GM19397 (cell line): ENCODE measurements around the gene CA11.
"Not testable (repeated sequence)": the region's sequence is repeated elsewhere in the genome, so short reads cannot be mapped to it uniquely, and the experiment has no call there.

Source experiments
- ATAC-seq: cut with Tn5 transposase; IDR thresholded peaks from one replicate; pipeline ENCODE4 v1.9.1; 2021; ENCODE audit warnings: mild to moderate bottlenecking, moderate library complexity; ENCODE audit not compliant: unreplicated experiment

Gene CA11

GRCh38 chr19:48670699-48671445, 24.9 kb upstream of the CA11 start:
- no peak for ATAC-seq

GRCh38 chr19:48669903-48670668, 24.1 kb upstream of the CA11 start:
- ATAC-seq: no peak

GRCh38 chr19:48668761-48669160, 22.8 kb upstream of the CA11 start:
- ATAC-seq: no peak

DNA sequence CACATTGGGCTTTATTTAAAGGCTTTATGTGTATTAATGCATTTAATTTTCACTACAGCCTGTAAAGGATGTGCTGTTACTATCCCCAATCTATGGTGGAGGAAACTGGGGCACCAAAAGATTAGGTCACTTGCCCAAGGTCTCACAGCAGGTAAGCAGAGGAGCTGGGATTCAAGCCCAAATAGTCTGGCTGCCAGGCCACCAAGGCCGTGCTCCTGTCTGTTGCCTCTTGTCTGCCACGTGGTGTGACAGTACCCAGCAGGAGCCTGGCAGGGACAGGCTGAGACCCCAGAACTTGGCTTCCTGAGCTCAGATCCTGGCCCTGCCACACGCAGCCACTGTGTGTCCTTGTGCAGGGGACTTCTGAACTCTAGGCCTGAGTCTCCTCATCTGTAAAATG, 22.3 kb upstream of the CA11 start:
- no peak for ATAC-seq

- ATAC-seq: no peak
Observed at GRCh38 chr19:48665786-48666185, 19.8 kb upstream of the CA11 start.

DNA sequence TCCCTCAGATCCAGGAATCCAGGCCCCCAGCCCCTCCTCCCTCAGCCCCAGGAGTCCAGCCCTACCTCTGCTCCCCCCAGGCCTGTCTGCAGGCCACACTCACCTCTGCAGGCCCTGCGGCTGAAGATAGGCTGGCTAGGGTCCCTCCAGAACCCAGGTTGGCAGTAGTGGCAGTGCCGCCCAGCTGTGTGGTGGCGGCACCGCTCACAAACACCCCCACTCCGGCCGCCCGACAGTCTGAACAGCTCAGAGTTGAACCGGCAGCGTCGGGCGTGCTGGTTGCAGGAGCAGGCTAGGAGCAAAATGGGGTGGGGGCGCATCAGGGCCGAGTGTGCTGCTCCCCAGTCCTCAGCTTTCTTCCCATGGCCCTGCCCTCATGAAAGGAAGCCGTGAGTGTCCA, 18.5 kb upstream of the CA11 start:
- no peak for ATAC-seq

GRCh38 chr19:48663667-48664066, 17.7 kb upstream of the CA11 start:
- ATAC-seq: no peak

DNA sequence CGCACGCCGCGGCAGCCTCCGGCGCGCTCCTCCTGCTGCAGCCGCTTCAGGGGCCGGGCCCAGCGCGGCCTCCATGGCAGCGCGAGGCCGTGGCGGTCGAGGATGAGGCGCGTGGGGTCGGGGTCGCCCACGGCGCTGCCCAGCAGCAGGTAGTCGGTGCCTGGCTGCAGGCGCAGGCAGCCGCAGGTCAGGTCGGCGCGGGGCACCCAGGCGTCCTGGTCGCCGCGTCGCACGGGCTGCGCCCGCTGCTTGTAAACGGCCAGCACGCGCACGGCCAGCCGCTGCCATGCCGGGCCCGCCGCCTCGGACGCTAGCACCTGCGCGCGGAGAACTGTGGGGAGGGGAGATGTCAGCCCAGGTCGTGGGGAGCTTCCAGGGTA, 15.7 kb upstream of the CA11 start:
- no peak for ATAC-seq

GRCh38 chr19:48660852-48661710, 15.1 kb upstream of the CA11 start:
- peak; percentile 86 for ATAC-seq

DNA sequence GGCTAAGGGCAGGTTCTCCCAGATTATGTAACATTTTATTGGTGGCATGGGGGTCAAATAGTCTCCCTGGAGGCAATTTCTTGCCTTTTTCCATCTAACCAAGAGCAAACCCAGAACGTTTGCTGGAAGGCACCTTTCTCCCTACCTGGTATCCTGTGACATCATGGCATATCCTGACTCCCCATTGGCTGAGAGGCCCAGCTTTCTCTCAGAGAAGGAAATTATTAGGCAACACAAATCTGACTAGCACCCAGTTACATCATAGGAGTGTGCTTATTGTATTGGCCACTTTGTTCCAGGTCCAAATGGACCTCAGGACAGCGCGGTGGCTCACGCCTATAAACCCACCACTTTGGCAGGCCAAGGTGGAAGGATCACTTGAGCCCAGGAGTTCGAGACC, 13.8 kb upstream of the CA11 start:
- no peak for ATAC-seq

DNA sequence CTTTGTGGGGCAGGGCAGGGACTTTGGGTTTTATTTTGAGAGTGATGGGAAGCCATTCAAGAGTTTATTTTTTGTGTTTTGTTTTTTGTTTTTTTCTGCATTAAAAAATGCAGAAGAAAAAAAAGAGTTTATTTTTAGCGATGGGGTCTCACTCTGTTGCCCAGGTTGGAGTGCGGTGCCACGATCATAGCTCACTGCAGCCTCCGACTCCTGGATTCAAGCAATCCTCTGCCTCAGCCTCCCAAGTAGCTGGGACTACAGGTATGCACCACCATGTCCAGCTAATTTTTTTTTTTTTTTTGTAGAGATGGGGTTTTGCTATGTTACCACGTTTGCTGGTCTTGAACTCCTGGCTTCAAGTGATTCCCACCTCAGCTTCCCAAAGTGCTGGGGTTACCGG, 12.5 kb upstream of the CA11 start:
- no peak for ATAC-seq

GRCh38 chr19:48657828-48658227, 11.8 kb upstream of the CA11 start:
- not testable (repeated sequence) for ATAC-seq

DNA sequence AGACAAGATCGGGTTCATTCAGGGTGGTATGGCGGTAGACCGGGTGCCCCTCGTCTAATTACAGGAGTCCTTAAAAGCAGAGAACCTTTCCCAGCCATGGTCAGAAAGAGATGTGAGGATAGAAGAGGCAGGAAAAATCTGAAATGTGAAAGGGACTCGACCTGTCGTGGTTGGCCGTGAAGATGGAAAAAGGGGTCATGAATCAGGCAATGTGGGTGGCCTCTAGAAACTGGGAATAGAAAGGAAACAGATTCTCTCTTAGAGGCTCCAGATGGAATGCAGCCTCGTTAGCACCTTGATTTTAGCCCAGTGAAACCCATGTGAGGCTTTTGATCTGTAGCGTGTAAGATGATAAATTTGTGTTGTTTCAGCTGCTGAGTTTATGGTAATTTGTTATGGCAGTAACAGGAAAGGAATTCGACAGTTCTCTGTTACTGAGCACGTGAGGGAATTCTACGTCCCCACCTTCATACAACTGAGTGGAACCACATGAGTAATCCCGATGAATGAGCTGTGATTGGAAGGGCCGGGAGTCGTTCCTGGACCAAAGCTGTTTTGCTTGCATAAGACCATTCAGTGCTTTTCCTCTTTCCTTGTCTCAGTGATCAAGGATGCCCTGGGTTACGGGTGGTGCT, 11.0 kb upstream of the CA11 start:
- ATAC-seq: no peak

- ATAC-seq: no peak
Observed at GRCh38 chr19:48654299-48655059, 8.5 kb upstream of the CA11 start.

DNA sequence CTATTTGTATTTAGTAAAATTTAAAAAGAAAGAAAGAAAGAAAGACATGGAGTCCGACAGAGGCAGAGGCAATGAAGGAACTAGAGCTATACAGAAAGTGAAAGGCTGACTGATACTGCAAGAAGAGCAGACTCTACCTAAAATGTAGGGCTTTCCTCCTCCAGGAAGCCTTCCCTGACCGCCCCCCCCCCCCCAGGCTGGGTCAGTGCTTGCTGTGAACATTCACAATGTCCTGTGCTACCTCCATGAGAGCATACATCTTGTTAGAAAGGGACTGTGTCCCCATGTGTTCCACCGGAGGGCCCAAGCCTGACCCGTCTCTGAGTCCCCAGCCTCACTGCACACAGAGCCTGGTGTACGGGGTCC, 5.7 kb upstream of the CA11 start:
- no peak for ATAC-seq

DNA sequence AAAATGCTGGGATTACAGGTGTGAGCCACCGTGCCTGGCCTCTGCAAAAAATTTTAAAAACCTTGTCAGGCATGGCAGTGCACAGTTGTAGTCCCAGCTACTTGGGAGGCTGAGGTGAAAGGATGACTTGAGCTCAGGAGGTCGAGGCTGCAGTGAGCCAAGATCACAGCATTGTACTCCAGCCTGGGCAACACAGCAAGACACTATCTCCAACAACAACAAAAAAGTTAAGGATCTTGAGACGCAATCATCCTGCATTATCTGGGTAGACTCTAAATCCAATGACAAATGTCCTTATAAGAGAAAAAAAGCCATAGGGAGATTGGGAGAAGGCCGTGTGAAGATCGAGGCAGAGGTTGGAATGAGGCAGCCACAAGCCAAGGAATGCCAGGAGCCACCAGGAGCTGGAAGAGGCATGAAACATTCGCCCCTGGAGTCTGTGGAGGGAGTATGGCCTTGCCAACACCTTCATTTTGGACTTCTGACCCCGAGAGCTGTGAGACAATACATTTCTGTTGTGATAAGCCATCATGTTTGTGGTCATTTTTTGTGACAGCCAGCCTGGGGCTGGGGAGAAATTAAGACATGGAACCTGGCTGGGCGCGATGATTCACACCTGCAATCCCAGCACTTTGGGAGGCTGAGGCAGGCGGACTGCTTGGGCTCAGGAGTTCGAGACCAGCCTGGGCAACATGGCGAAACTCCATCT, 5.1 kb upstream of the CA11 start:
- no peak for ATAC-seq

GRCh38 chr19:48648134-48648533, 2.1 kb upstream of the CA11 start:
- ATAC-seq: no peak

GRCh38 chr19:48646722-48647216, 782 bp upstream of the CA11 start:
- ATAC-seq: no peak

- no peak for ATAC-seq
Observed at GRCh38 chr19:48645620-48646000, 377 bp downstream of the CA11 start.
